H1 (cell line): ENCODE data around the gene PTPRO. TPM values are rescaled to one million over a fixed set of nuclear protein-coding genes. Genes with fewer than 3 reads are reported as not detected.

Experiments
- SAP30 ChIP-seq: fragments of 300-600 bp; sonication (generic); IDR thresholded peaks from 2 replicates; pipeline ENCODE4 v1.7.1; 2012; ENCODE audit warnings: low read length, moderate library complexity, mild to moderate bottlenecking, inconsistent platforms; ENCODE audit not compliant: insufficient read depth, insufficient replicate concordance
- SIN3A ChIP-seq, 2 experiments: IDR thresholded peaks in 1 of 2; conservative IDR thresholded peaks in 1 of 2; 2 replicates each; pipeline ENCODE4 v1.6.1; 2011 to 2012; ENCODE audit warnings: low read length in 2 of 2, improper control_type of control experiment in 1 of 2, low read depth in 1 of 2, mild to moderate bottlenecking in 1 of 2
- polyA plus RNA-seq, 7 experiments: library from polyadenylated mRNA; depleted of rRNA in 3 of 7; stranded (reverse) in 5 of 7; unstranded in 2 of 7; fragments of >200 nt in 5 of 7; fragments of 200-250 nt in 2 of 7; gene quantifications; 1 replicate in 5 of 7; 2 replicates in 1 of 7; 4 replicates in 1 of 7; pipeline versions ENCODE4 v1.2.1 to v1.2.3, GENCODE V29; 2011 to 2013; ENCODE audit warnings: missing spikeins in 2 of 7, mixed read lengths in 2 of 7
- total RNA-seq: library from RNA; stranded (reverse); fragmentation: NEBNext Ultra II Directional; extraction: Animal tissue kit (Norgen Biotek cat#: 25700); gene quantifications from 2 replicates; pipeline ENCODE4 v1.2.1, GENCODE V29; 2021

The PTPRO gene
- total and polyA plus RNA-seq, 2 of the 8 experiments (the other 6 are each of a cell fraction or from before 2014, with no cell fraction given): 0.73 to 1.7 TPM

- no peak for TF ChIP-seq SIN3A (conservative IDR thresholded peaks at IDR 0.05 in 1 of 2, IDR thresholded peaks at IDR 0.05 in 1 of 2; ENCODE audit: low read depth in 1 of 2, low read length in 2 of 2)
- TF ChIP-seq SAP30: no peak
- TF ChIP-seq, all 59 proteins: peak for 0
Measured at GRCh38 chr12:15633201-15633600, 310.9 kb downstream of the PTPRO start (continued).
